ENCODE data around the gene GPRC5B.

The GPRC5B gene

GRCh38 chr16:19861811-19862327 lies 22.8 kb downstream of the GPRC5B start:
- Histone ChIP-seq H3K27me3 (replicated peaks; ENCODE audit: control insufficient read depth, insufficient read depth, low read length) (no peaks in the 10 kb centered on the region; the same call in 1 of the 2 replicates), H3K4me3 (replicated peaks; ENCODE audit: low read depth, low read length) (no peak overlapping the region), H3K36me3 (ENCODE audit: control insufficient read depth, insufficient read depth, low read length) (no peaks in the 10 kb centered on the region)
- no peak for DNase-seq (ENCODE audit: extremely low read depth, insufficient read length)
- no peak for TF ChIP-seq CTCF (IDR thresholded peaks at IDR 0.05; ENCODE audit: insufficient read depth, low read length, poor library complexity, severe bottlenecking)

- Histone ChIP-seq H3K36me3 (ENCODE audit: control insufficient read depth, insufficient read depth, low read length) (no peaks in the 10 kb centered on the region), H3K27me3 (replicated peaks; ENCODE audit: control insufficient read depth, insufficient read depth, low read length) (no peaks in the 10 kb centered on the region; the same call in 1 of the 2 replicates), H3K4me3 (replicated peaks; ENCODE audit: low read depth, low read length) (no peak overlapping the region)
- TF ChIP-seq CTCF (IDR thresholded peaks at IDR 0.05; ENCODE audit: insufficient read depth, low read length, poor library complexity, severe bottlenecking) = no peak
- DNase-seq (ENCODE audit: extremely low read depth, insufficient read length) = no peak
Measured at GRCh38 chr16:19861133-19861532, 23.5 kb downstream of the GPRC5B start.

- H3K4me3 ChIP-seq (replicated peaks; ENCODE audit: low read depth, low read length) = no peak overlapping the region
Measured at GRCh38 chr16:19860166-19861041, 24.2 kb downstream of the GPRC5B start.

GRCh38 chr16:19859603-19860002 lies 25.0 kb downstream of the GPRC5B start:
- no peak for DNase-seq (ENCODE audit: extremely low read depth, insufficient read length)
- no peaks in the 10 kb centered on the region; the same call in 1 of the 2 replicates for H3K27me3 ChIP-seq (replicated peaks; ENCODE audit: control insufficient read depth, insufficient read depth, low read length)
- no peak for TF ChIP-seq CTCF (IDR thresholded peaks at IDR 0.05; ENCODE audit: insufficient read depth, low read length, poor library complexity, severe bottlenecking)
- no peak overlapping the region for H3K4me3 ChIP-seq (replicated peaks; ENCODE audit: low read depth, low read length)
- no peaks in the 10 kb centered on the region for H3K36me3 ChIP-seq (ENCODE audit: control insufficient read depth, insufficient read depth, low read length)

More at GRCh38 chr16:19860166-19861041, 24.2 kb downstream of the GPRC5B start:
- no peaks in the 10 kb centered on the region for H3K36me3 ChIP-seq (ENCODE audit: control insufficient read depth, insufficient read depth, low read length)
- no peak for TF ChIP-seq CTCF (IDR thresholded peaks at IDR 0.05; ENCODE audit: insufficient read depth, low read length, poor library complexity, severe bottlenecking)
- H3K27me3 ChIP-seq (replicated peaks; ENCODE audit: control insufficient read depth, insufficient read depth, low read length) = no peaks in the 10 kb centered on the region; the same call in 1 of the 2 replicates
- no peak for DNase-seq (ENCODE audit: extremely low read depth, insufficient read length)

- no peak for TF ChIP-seq CTCF (IDR thresholded peaks at IDR 0.05; ENCODE audit: insufficient read depth, low read length, poor library complexity, severe bottlenecking)
- Histone ChIP-seq H3K36me3 (ENCODE audit: control insufficient read depth, insufficient read depth, low read length) (no peaks in the 10 kb centered on the region), H3K4me3 (replicated peaks; ENCODE audit: low read depth, low read length) (no peak overlapping the region), H3K27me3 (replicated peaks; ENCODE audit: control insufficient read depth, insufficient read depth, low read length) (no peaks in the 10 kb centered on the region; the same call in 1 of the 2 replicates)
- DNase-seq (ENCODE audit: extremely low read depth, insufficient read length) = no peak
Measured at GRCh38 chr16:19859166-19859565, 25.5 kb downstream of the GPRC5B start.

Data from GM06990 (cell line).